HUES6 (cell line): ENCODE results near the gene PTPN7.
"Not testable (repeated sequence)": the region's sequence is repeated elsewhere in the genome, so short reads cannot be mapped to it uniquely, and the experiment has no call there.

Experiments used
- H3K27ac ChIP-seq: 2 replicates; pipeline ENCODE4 v1.7.0; 2013; ENCODE audit warnings: low read depth, mild to moderate bottlenecking, low read length, inconsistent platforms
- H3K27me3 ChIP-seq: 2 replicates; pipeline ENCODE4 v1.6.1; 2013; ENCODE audit warnings: low read length; ENCODE audit not compliant: control insufficient read depth, insufficient read depth
- H3K36me3 ChIP-seq: 2 replicates; pipeline ENCODE4 v1.6.1; 2013; ENCODE audit warnings: low read length; ENCODE audit not compliant: control insufficient read depth, insufficient read depth
- H3K4me1 ChIP-seq: 2 replicates; pipeline ENCODE4 v1.6.1; 2013; ENCODE audit warnings: low read length; ENCODE audit not compliant: control insufficient read depth, insufficient read depth
- H3K4me3 ChIP-seq: 2 replicates; pipeline ENCODE4 v1.5.1; 2013; ENCODE audit warnings: low read depth, low read length
- H3K9ac ChIP-seq: one replicate; pipeline ENCODE4 v1.6.1; 2013; ENCODE audit warnings: mild to moderate bottlenecking, low read length
- H3K9me3 ChIP-seq: 2 replicates; pipeline ENCODE4 v1.6.1; 2013; ENCODE audit warnings: low read depth, low read length; ENCODE audit not compliant: control insufficient read depth, insufficient read depth

The PTPN7 gene

DNA sequence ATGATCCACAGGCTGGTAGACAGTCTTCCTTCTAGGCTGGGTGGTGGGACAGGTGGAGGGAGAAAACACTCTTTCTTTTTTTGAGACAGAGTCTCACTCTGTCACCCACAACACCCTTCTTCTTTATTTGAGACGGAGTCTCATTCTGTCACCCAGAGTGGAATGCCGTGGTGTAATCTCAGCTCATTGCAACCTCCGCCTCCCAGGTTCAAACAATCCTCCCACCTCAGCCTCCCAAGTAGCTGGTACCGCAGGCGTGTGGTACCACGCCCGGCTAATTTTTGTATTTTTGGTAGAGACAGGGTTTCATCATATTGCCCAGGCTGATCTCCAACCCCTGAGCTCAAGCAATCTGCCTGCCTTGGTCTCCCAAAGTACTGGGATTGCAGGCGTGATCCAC lies 34.8 kb downstream of the PTPN7 start:
- Histone ChIP-seq H3K36me3 (no peaks in the 10 kb centered on the region), H3K9ac (no peak overlapping the region), H3K4me3 (no peak overlapping the region), H3K27me3 (no peaks in the 10 kb centered on the region), H3K27ac (no peak overlapping the region), H3K9me3 (no peaks in the 10 kb centered on the region), H3K4me1 (no peaks in the 10 kb centered on the region)

DNA sequence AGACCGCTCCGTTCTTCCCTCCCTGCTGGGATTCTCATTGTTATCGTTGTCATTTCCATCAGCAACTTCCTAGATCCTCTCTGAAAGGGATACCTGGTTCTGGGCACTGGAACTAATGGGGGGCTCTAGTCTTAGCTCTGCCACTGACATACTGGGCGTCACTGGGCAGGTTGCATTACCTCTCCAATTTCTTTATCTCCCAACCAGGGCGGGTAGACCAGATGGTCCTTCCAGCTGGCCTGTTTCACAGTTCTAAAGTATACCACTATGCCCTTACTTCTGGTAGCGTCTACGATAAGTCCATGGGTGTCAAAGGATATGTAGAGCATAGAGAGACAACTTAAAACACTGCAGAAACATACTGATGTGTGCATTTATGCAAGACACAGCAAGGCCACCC lies 36.3 kb downstream of the PTPN7 start:
- no peaks in the 10 kb centered on the region for H3K4me1 ChIP-seq

DNA sequence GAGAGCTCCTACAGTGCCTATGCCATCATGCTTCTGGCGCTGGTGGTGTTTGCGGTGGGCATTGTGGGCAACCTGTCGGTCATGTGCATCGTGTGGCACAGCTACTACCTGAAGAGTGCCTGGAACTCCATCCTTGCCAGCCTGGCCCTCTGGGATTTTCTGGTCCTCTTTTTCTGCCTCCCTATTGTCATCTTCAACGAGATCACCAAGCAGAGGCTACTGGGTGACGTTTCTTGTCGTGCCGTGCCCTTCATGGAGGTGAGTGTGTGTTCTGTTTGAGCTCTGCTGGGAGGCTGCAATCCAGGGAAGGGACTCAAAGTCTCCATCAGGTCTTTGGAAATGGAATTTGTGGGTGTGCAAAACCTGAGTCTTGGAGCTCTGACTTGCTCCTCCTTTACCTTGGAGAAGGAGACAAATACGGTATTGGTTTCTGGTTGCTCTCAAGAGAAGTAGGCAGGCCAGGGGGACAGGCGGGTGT lies 37.0 kb downstream of the PTPN7 start:
- H3K27me3 ChIP-seq: no peaks in the 10 kb centered on the region
- H3K36me3 ChIP-seq: no peaks in the 10 kb centered on the region
- H3K9me3 ChIP-seq: no peaks in the 10 kb centered on the region
- H3K4me3 ChIP-seq: no peak overlapping the region
- peaks cover 3% of the 10 kb centered on the region; the same call in 1 of the 2 replicates for H3K4me1 ChIP-seq
- H3K9ac ChIP-seq: no peak overlapping the region
- no peak overlapping the region for H3K27ac ChIP-seq

More for the DNA sequence above, 36.3 kb downstream of the PTPN7 start:
- Histone ChIP-seq H3K27me3 (no peaks in the 10 kb centered on the region), H3K4me3 (no peak overlapping the region), H3K27ac (no peak overlapping the region), H3K9ac (no peak overlapping the region), H3K9me3 (no peaks in the 10 kb centered on the region), H3K36me3 (no peaks in the 10 kb centered on the region)

DNA sequence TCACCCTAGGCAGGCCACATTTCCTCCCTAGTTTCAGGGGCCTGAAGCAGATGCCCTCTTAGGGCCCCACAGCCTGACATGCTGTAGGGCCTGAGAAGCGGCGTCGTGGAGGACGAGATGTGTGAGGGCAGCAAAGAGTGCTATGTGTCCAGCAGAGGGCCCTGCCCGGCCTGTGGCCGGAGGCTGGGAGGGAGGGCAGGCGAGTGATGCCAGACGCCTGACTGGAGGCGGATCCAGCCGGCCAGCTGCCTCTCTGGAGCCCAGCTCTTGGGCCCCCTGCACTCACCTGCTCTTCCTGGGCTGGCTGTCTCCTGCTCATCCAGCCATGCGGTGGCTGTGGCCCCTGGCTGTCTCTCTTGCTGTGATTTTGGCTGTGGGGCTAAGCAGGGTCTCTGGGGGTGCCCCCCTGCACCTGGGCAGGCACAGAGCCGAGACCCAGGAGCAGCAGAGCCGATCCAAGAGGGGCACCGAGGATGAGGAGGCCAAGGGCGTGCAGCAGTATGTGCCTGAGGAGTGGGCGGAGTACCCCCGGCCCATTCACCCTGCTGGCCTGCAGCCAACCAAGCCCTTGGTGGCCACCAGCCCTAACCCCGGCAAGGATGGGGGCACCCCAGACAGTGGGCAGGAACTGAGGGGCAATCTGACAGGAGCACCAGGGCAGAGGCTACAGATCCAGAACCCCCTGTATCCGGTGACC lies 37.6 kb downstream of the PTPN7 start, which contains the start of gene GPR37L1:
Gene GPR37L1, plus strand, starts transcription at position 279 of the 697 bp plus-strand sequence. Its CDS starts 47 bp downstream, at position 326.
- no peak within 1 kb of the TSS for H3K27ac ChIP-seq
- H3K27me3 ChIP-seq: no peaks in the 10 kb centered on the region
- no peak within 1 kb of the TSS for H3K4me3 ChIP-seq
- no peaks in the 10 kb centered on the region for H3K36me3 ChIP-seq
- H3K9me3 ChIP-seq: no peaks in the 10 kb centered on the region
- peaks cover 3% of the 10 kb centered on the region; the same call in 1 of the 2 replicates for H3K4me1 ChIP-seq
- no peak within 1 kb of the TSS for H3K9ac ChIP-seq

DNA sequence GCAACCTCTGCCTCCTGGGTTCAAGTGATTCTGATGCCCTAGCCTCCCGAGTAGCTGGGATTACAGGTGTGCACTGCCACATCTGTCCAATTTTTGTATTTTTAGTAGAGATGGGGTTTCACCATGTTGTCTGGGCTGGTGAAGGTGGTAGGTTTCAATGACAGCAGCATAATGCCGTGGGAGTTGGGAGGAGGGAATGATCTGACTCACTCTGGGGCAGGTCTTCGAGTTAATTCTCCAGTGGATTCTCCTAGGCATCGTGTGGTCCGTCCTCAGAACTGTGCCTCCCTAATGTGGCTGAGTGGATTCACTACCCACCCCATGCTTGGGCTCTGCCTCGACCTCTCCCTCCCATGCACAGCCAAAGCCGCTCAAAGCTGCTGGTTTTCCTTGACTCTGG lies 39.4 kb downstream of the PTPN7 start:
- H3K4me1 ChIP-seq: peaks cover 3% of the 10 kb centered on the region; the same call in 1 of the 2 replicates
- no peak overlapping the region for H3K9ac ChIP-seq
- H3K9me3 ChIP-seq: no peaks in the 10 kb centered on the region
- no peak overlapping the region for H3K27ac ChIP-seq
- no peaks in the 10 kb centered on the region for H3K36me3 ChIP-seq
- no peak overlapping the region for H3K4me3 ChIP-seq
- H3K27me3 ChIP-seq: no peaks in the 10 kb centered on the region

DNA sequence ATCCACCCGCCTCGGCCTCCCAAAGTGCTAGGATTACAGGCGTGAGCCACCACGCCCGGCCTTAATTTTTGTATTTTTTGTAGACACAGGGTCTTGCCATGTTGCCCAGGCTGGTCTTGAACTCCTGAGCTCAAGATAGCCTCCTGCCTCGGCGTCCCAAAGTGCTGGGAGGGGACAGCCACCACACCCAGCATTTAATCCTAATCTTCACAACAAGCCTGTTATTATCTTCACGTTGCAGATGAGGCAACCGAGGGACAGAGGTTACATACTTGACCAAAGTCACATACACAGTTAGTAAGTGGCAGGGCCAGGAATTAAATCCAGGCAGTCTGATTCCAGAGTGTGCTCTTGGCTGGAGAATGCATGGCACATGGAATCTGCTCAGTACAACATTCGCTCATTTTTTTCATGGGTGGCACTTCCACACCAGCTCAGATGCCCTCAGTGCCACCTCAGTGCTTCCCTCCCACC lies 42.5 kb downstream of the PTPN7 start:
- no peaks in the 10 kb centered on the region for H3K9me3 ChIP-seq
- H3K27ac ChIP-seq: no peak overlapping the region
- no peak overlapping the region for H3K4me3 ChIP-seq
- peaks cover 13% of the 10 kb centered on the region; the same call in 1 of the 2 replicates for H3K4me1 ChIP-seq
- no peak overlapping the region for H3K9ac ChIP-seq
- H3K27me3 ChIP-seq: no peaks in the 10 kb centered on the region
- no peaks in the 10 kb centered on the region for H3K36me3 ChIP-seq

DNA sequence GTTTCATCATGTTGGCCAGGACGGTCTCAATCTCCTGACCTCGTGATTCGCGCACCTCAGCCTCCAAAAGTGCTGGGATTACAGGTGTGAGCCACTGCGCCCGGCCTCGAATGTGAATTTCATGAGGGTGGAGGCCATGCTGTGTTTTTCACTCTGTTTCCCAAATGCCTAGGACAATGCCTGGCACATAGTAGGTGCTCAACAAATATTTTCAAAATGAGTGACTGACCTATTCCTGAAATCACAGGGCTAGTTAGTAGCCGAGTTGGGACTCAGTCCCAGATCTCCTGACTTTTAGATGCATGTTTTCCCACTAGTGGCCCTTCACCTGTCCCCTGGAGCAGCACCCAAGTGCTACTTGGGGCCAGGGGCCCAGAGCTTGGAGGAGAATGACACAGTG lies 44.1 kb downstream of the PTPN7 start:
- Histone ChIP-seq H3K9ac (no peak overlapping the region), H3K36me3 (no peaks in the 10 kb centered on the region), H3K4me3 (no peak overlapping the region), H3K27me3 (no peaks in the 10 kb centered on the region), H3K9me3 (no peaks in the 10 kb centered on the region), H3K4me1 (peaks cover 15% of the 10 kb centered on the region; the same call in 1 of the 2 replicates), H3K27ac (no peak overlapping the region)

DNA sequence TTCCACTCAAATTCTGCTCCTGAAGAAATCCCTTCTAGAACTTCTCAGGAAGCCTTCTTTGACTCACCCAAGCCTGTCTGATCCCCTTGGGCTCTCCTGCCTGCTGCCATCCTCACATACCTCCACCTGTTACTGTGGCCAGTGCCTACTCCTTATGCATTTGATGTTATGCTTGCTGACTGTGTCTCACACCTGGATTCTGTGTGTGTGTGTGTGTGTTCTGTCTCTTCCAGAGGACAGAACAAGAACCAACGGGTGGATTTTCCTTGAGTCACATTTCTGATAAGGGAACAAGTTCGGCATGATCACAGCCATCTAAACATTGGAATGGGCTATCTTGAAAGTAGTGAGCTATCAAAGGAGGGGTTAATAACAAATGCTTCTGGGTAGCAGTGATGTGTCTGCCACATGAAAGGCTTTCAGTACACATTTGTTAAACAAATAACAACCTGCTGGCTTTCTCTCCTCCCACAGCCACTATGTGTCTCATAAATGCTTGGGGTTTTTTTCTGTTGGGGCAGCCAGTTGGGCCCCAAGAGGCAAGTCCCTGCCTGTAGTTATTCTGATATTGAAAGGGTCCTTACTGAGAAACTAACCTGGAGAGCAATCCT lies 46.6 kb downstream of the PTPN7 start:
- Histone ChIP-seq H3K4me1 (peaks cover 15% of the 10 kb centered on the region; the same call in 1 of the 2 replicates), H3K27me3 (no peaks in the 10 kb centered on the region)

DNA sequence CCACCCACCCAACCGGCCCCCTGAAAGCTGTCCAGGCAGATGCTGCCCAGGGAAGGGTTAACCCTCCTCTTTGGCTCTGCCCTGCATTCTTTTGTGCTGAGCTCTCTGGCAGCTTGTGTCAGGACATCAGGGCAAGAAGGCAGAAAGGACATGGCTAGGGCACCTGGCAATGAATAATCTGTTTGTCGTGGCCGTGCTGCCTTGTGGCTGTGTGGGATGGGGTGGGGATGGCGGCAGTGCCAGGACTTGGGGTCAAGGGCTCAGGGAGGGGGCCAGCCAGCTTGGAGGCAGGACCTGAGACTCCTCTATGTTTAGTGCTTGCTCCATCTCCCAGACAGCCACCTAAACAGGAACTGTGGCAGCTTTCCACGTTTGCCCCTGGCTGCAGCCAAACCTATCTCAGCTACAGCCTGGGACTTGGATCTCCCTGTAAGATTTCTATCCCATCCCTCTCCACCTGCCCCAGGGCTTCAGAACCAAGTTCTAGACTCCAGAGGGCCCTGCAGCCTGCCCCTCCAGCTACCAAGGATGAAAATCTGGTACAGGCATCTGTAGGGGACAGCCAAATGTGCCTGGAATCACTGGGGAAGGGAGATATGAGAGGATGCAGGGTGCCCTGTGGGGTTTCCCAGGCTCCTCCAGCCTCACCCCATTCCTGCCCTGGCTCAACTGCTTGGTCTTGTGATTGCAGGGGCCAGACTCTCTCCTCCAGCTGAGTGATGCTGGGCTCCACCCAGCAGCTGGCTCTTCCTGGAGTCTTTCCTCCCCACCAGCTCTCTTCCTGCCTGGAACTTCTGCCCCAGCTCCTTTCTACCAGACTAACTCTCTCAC lies 47.3 kb downstream of the PTPN7 start:
- peaks cover 16% of the 10 kb centered on the region for H3K4me1 ChIP-seq
- no peak overlapping the region for H3K4me3 ChIP-seq
- H3K36me3 ChIP-seq: no peaks in the 10 kb centered on the region
- H3K27me3 ChIP-seq: no peaks in the 10 kb centered on the region
- H3K9ac ChIP-seq: no peak overlapping the region
- H3K9me3 ChIP-seq: no peaks in the 10 kb centered on the region
- no peak overlapping the region for H3K27ac ChIP-seq

More for the DNA sequence above, 46.6 kb downstream of the PTPN7 start:
- Histone ChIP-seq H3K9me3 (no peaks in the 10 kb centered on the region), H3K27ac (no peak overlapping the region), H3K36me3 (no peaks in the 10 kb centered on the region), H3K9ac (no peak overlapping the region), H3K4me3 (no peak overlapping the region)

DNA sequence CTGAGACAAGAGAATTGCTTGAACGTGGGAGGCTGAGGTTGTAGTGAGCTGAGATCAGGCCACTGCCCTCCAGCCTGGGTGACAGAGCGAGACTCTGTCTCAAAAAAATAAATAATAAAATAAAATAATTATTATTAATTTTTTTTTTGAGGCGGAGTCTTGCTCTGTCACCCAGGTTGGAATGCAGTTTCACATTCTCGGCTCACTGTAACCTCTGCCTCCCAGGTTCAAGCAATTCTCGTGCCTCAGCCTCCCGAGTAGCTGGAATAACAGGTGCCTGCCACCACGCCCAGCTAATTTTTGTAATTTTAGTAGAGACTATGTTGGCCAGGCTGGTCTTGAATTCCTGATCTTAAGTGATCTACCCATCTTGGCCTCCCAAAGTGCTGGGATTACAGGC lies 48.8 kb downstream of the PTPN7 start:
- not testable (repeated sequence) for H3K36me3 ChIP-seq, H3K27ac ChIP-seq, H3K9me3 ChIP-seq, H3K4me3 ChIP-seq, H3K27me3 ChIP-seq, H3K9ac ChIP-seq
- H3K4me1 ChIP-seq: peaks cover 31% of the 10 kb centered on the region
